Medulla oblongata (tissue), 1 donor: ENCODE data around the gene SLC35F3.
A peak's percentile ranks its signal among the peaks of the same experiment; 100 is the strongest.

Experiments used
- DNase-seq: peaks from one replicate; pipeline ENCODE4 v3.0.0-alpha.2; 2015; ENCODE audit errors: extremely low spot score

SLC35F3 gene

GRCh38 chr1:234040446-234041317 is 136.2 kb downstream of the SLC35F3 start:
- no peak for DNase-seq

- no peak for DNase-seq
Observed at GRCh38 chr1:234044079-234044478, 139.6 kb downstream of the SLC35F3 start.

GRCh38 chr1:234047123-234047522 is 142.6 kb downstream of the SLC35F3 start:
- no peak for DNase-seq

- no peak for DNase-seq
Observed at GRCh38 chr1:234062166-234062565, 157.7 kb downstream of the SLC35F3 start.

- DNase-seq: peak; percentile 82
Observed at GRCh38 chr1:234065794-234066447, 161.4 kb downstream of the SLC35F3 start.

- no peak for DNase-seq
Observed at GRCh38 chr1:234067581-234068337, 163.3 kb downstream of the SLC35F3 start.

GRCh38 chr1:234069760-234070159 is 165.3 kb downstream of the SLC35F3 start:
- no peak for DNase-seq

- DNase-seq: no peak
Observed at GRCh38 chr1:234072793-234073192, 168.3 kb downstream of the SLC35F3 start.

GRCh38 chr1:234078143-234078542 is 173.7 kb downstream of the SLC35F3 start:
- DNase-seq: no peak

- DNase-seq: no peak
Observed at GRCh38 chr1:234079896-234080295, 175.4 kb downstream of the SLC35F3 start.

GRCh38 chr1:234083460-234083859 is 179.0 kb downstream of the SLC35F3 start:
- no peak for DNase-seq

GRCh38 chr1:234089396-234089795 is 184.9 kb downstream of the SLC35F3 start:
- no peak for DNase-seq

- no peak for DNase-seq
Observed at GRCh38 chr1:234090212-234091064, 186.0 kb downstream of the SLC35F3 start.

- no peak for DNase-seq
Observed at GRCh38 chr1:234091065-234091401, 186.6 kb downstream of the SLC35F3 start.

GRCh38 chr1:234091876-234092275 is 187.4 kb downstream of the SLC35F3 start:
- no peak for DNase-seq

GRCh38 chr1:234093107-234093506 is 188.6 kb downstream of the SLC35F3 start:
- no peak for DNase-seq

- peak; percentile 21 for DNase-seq
Observed at GRCh38 chr1:234093741-234094140, 189.3 kb downstream of the SLC35F3 start.

GRCh38 chr1:234094172-234094571 is 189.7 kb downstream of the SLC35F3 start:
- no peak for DNase-seq

GRCh38 chr1:234096161-234096770 is 191.8 kb downstream of the SLC35F3 start:
- DNase-seq: no peak

GRCh38 chr1:234102583-234102982 is 198.1 kb downstream of the SLC35F3 start:
- DNase-seq: no peak

- no peak for DNase-seq
Observed at GRCh38 chr1:234103198-234103597, 198.7 kb downstream of the SLC35F3 start.
